ENCODE data around the gene ARL3.

Gene ARL3

GRCh38 chr10:102633287-102633686 lies 80.9 kb downstream of the ARL3 start:
- no peak for DNase-seq

- no peak for DNase-seq
These were observed 81.6 kb downstream of the ARL3 start for GRCh38 chr10:102632394-102633111.

GRCh38 chr10:102631525-102632393 lies 82.4 kb downstream of the ARL3 start:
- DNase-seq, result no peak

- DNase-seq, result no peak
These were observed 83.5 kb downstream of the ARL3 start for GRCh38 chr10:102630663-102631062.

GRCh38 chr10:102629661-102630614 lies 84.3 kb downstream of the ARL3 start:
- no peak for DNase-seq

- DNase-seq, result no peak
These were observed 85.7 kb downstream of the ARL3 start for GRCh38 chr10:102628451-102628911.

- no peak for DNase-seq
These were observed 86.4 kb downstream of the ARL3 start for GRCh38 chr10:102627736-102628293.

GRCh38 chr10:102627291-102627735 lies 86.9 kb downstream of the ARL3 start:
- DNase-seq, result no peak

GRCh38 chr10:102626026-102626685 lies 88.0 kb downstream of the ARL3 start:
- DNase-seq, result no peak

- DNase-seq, result no peak
These were observed 89.2 kb downstream of the ARL3 start for GRCh38 chr10:102624751-102625645.

- DNase-seq, result no peak
These were observed 90.1 kb downstream of the ARL3 start for GRCh38 chr10:102624094-102624493.

Data from activated CD4-positive, CD25-positive, alpha-beta regulatory T cell treated with anti-CD3 and anti-CD28 coated beads, Interleukin-2, amount 50 U/mL, for 72 hours (primary cell).